ENCODE results near the gene SDR9C7.
"Not testable (repeated sequence)": the region's sequence is repeated elsewhere in the genome, so short reads cannot be mapped to it uniquely, and the experiment has no call there.

SDR9C7 gene

DNA sequence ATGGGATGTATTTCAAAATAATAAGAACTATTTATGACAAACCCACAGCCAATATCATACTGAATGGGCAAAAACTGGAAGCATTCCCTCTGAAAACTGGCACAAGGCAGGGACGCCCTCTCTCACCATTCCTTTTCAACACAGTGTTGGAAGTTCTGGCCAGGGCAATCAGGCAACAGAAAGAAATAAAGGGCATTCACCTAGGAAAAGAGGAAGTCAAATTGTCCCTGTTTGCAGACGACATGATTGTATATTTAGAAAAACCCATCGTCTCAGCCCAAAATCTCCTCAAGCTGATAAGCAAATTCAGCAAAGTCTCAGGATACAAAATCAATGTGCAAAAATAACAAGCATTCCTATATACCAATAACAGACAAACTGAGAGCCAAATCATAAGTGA is 42.3 kb downstream of the SDR9C7 start:
- not testable (repeated sequence) for H3K36me3 ChIP-seq (ENCODE audit: insufficient read depth, low read length); H3K9ac ChIP-seq (ENCODE audit: low read depth, low read length); H3K27ac ChIP-seq (ENCODE audit: low read depth, low read length); H3K27me3 ChIP-seq (ENCODE audit: insufficient read depth, low read length); H3K4me1 ChIP-seq (ENCODE audit: insufficient read depth, low read length); H3K4me3 ChIP-seq (ENCODE audit: low read length)
- 87% methylated on average over 3 of the region's 3 CpGs for WGBS
- peaks cover 12% of the 10 kb centered on the region for H3K9me3 ChIP-seq (ENCODE audit: insufficient read depth, low read depth, low read length)

DNA sequence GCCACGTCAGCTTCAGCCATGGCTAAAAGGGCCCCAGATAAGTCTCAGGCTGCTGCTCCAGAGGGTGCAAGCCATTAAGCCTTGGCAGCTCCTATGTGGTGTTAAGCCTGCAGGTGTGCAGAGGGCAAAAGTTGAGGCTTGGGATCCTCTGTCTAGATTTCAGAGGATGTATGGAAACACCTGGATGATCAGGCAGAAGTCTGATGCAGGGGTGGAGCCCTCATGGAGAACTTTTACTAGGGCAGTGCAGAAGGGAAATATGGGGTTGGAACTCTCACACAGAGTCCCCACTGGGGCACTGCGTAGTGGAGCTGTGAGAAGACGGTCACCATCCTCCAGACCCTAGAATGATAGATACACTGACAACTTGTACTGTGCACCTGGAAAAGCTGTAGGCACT is 47.9 kb downstream of the SDR9C7 start:
- H3K4me3 ChIP-seq (ENCODE audit: low read length), result no peak overlapping the region
- 50% methylated on average over 3 of the region's 3 CpGs for WGBS
- no peaks in the 10 kb centered on the region for H3K36me3 ChIP-seq (ENCODE audit: insufficient read depth, low read length)
- peaks cover 45% of the 10 kb centered on the region for H3K9me3 ChIP-seq (ENCODE audit: insufficient read depth, low read depth, low read length)
- H3K27ac ChIP-seq (ENCODE audit: low read depth, low read length), result no peak overlapping the region
- no peaks in the 10 kb centered on the region for H3K27me3 ChIP-seq (ENCODE audit: insufficient read depth, low read length)
- no peak overlapping the region for H3K9ac ChIP-seq (ENCODE audit: low read depth, low read length)
- no peaks in the 10 kb centered on the region for H3K4me1 ChIP-seq (ENCODE audit: insufficient read depth, low read length)

DNA sequence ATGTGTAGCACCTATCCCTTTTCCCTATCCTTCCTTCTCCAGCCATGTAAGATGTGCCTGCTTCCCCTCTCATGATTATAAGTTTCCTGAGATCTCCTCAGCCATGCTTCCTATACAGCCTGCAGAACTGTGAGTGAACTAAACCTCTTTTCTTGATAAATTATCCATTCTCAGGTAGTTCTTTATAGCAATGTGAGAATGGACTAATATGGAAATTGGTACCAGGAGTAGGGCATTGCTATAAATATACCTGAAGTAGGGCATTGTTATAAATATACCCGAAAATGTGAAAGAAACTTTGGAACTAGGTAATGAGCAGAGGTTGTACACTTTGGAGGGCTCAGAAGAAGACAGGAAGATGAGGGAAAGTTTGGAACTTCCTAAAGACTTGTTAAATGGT is 48.9 kb downstream of the SDR9C7 start:
- Histone ChIP-seq H3K27me3 (ENCODE audit: insufficient read depth, low read length) (no peaks in the 10 kb centered on the region), H3K27ac (ENCODE audit: low read depth, low read length) (no peak overlapping the region), H3K9me3 (ENCODE audit: insufficient read depth, low read depth, low read length) (peaks cover 49% of the 10 kb centered on the region), H3K4me1 (ENCODE audit: insufficient read depth, low read length) (no peaks in the 10 kb centered on the region), H3K36me3 (ENCODE audit: insufficient read depth, low read length) (no peaks in the 10 kb centered on the region), H3K4me3 (ENCODE audit: low read length) (no peak overlapping the region), H3K9ac (ENCODE audit: low read depth, low read length) (no peak overlapping the region)
- WGBS, result 89% methylated on average over 1 of the region's 1 CpG

DNA sequence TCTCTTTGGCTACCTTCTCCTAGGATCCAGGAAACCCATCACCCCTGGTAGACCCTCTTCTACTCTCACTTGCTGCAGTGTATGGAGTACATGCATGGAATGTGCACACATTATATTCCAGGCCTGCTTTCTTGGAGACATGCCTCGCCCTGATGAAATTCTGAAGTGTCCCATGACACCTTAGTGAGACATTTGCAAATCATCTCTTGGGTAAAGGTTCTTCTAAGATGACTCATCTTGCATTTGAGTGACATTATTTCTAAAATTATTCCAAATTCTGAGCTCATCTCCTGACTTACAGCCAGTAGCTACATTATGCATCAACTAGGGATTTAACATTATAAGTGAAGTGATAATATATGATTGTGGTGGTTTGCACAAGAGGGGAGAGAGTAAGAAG is 49.8 kb downstream of the SDR9C7 start:
- WGBS, result 92% methylated on average over 1 of the region's 1 CpG
- H3K9me3 ChIP-seq (ENCODE audit: insufficient read depth, low read depth, low read length), result peaks cover 52% of the 10 kb centered on the region
- H3K36me3 ChIP-seq (ENCODE audit: insufficient read depth, low read length), result no peaks in the 10 kb centered on the region
- no peak overlapping the region for H3K27ac ChIP-seq (ENCODE audit: low read depth, low read length)
- H3K9ac ChIP-seq (ENCODE audit: low read depth, low read length), result no peak overlapping the region
- no peaks in the 10 kb centered on the region for H3K4me1 ChIP-seq (ENCODE audit: insufficient read depth, low read length)
- H3K4me3 ChIP-seq (ENCODE audit: low read length), result no peak overlapping the region
- H3K27me3 ChIP-seq (ENCODE audit: insufficient read depth, low read length), result no peaks in the 10 kb centered on the region

DNA sequence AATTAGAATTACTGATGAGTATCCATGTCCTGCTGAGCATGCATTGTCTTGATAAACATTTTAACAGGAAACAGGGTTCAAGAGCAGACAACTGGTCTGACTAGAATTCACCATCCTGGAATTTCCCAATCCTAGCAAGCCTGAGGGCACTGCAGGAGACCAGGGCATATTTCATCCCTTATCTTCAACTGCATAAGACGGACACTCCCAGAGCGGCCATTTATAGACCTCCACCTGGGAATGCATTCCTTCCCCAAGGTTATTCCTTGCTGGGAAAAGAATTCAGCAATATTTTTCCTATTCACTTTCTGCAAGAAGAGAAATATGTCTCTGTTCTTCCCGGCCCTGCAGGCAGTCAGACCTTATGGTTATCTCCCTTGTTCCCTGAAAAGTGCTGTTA is 51.8 kb downstream of the SDR9C7 start:
- not testable (repeated sequence) for H3K4me3 ChIP-seq (ENCODE audit: low read length); H3K27ac ChIP-seq (ENCODE audit: low read depth, low read length); H3K27me3 ChIP-seq (ENCODE audit: insufficient read depth, low read length); H3K9ac ChIP-seq (ENCODE audit: low read depth, low read length); H3K4me1 ChIP-seq (ENCODE audit: insufficient read depth, low read length); H3K36me3 ChIP-seq (ENCODE audit: insufficient read depth, low read length)
- 87% methylated on average over 3 of the region's 3 CpGs for WGBS
- peaks cover 45% of the 10 kb centered on the region for H3K9me3 ChIP-seq (ENCODE audit: insufficient read depth, low read depth, low read length)

DNA sequence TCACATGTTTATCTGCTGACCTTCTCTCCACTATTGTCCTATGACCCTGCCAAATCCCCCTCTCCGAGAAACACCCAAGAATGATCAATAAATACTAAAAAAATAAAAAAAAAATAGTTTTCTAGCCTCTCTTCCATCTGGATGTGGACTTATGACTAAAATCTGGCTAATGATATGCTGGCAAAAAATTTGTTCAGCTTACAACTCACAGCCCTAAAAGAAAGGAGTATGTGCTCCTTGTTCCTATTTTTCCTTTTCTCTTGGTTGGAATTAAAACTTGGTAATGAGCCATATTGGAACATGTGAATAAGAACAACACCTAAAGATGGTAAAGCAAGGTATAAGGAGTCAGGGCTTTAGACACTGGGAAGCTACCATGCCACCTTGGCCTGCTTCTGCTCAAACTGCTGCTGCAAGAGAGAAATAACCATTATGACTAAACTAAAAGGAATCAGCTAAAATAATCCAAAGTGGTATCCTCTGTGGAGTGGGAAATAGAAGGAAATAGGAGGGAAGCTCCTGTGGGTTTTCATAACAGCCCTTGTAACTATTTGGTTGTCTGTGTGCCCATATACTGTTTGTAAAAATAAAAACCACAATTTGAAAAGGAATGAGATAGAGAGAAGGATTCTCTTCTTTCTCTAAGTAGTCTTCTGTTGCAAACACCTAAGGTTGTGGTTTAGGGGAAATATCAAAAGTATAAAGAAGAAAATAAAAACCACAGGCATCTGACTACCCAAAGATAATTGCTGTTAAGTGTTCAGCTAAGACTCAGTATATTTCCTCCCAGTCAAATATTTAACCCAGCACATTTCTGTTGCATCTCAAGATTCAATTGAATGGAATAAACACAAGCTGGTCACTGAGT is 53.8 kb downstream of the SDR9C7 start:
- peaks cover 34% of the 10 kb centered on the region for H3K9me3 ChIP-seq (ENCODE audit: insufficient read depth, low read depth, low read length)
- WGBS, result no CpG with 5 or more reads among the region's 1 CpG
- H3K4me1 ChIP-seq (ENCODE audit: insufficient read depth, low read length), result 0 out of 2 replicates have a peak, but pooled peaks cover 1% of the 10 kb centered on the region
- no peak overlapping the region for H3K27ac ChIP-seq (ENCODE audit: low read depth, low read length)
- no peaks in the 10 kb centered on the region for H3K27me3 ChIP-seq (ENCODE audit: insufficient read depth, low read length)
- no peaks in the 10 kb centered on the region for H3K36me3 ChIP-seq (ENCODE audit: insufficient read depth, low read length)
- no peak overlapping the region for H3K4me3 ChIP-seq (ENCODE audit: low read length)
- no peak overlapping the region for H3K9ac ChIP-seq (ENCODE audit: low read depth, low read length)

DNA sequence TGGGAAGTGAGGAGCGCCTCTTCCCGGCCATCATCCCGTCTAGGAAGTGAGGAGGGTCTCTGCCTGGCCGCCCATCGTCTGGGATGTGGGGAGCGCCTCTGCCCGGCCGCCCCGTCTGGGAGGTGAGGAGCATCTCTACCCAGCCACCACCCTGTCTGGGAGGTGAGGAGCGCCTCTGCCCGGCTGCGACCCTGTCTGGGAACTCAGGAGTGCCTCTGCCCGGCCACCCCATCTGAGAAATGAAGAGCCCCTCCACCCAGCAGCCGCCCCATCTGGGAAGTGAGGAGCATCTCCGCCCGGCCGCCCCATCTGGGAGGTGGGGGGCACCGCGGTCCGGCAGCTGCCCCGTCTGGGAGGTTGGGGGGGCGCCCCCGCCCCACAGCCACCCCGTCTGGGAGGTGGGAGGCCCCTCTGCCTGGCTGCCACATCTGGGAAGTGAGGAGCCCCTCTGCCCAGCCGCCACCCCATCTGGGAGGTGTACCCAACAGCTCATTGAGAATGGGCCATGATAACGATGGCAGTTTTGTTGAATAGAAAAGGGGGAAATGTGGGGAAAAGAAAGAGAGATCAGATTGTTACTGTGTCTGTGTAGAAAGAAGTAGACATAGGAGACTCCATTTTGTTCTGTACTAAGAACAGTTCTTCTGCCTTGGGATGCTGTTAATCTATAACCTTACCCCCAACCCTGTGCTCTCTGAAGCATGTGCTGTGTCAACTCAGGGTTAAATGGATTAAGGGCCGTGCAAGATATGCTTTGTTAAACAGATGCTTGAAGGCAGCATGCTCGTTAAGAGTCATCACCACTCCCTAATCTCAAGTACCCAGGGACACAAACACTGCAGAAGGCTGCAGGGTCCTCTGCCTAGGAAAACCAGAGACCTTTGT is 54.7 kb downstream of the SDR9C7 start:
- H3K9me3 ChIP-seq (ENCODE audit: insufficient read depth, low read depth, low read length), result peaks cover 30% of the 10 kb centered on the region
- H3K27ac ChIP-seq (ENCODE audit: low read depth, low read length); H3K36me3 ChIP-seq (ENCODE audit: insufficient read depth, low read length); H3K4me1 ChIP-seq (ENCODE audit: insufficient read depth, low read length); H3K27me3 ChIP-seq (ENCODE audit: insufficient read depth, low read length); H3K9ac ChIP-seq (ENCODE audit: low read depth, low read length); H3K4me3 ChIP-seq (ENCODE audit: low read length): not testable (repeated sequence)
- WGBS, result 87% methylated on average over 26 of the region's 28 CpGs

DNA sequence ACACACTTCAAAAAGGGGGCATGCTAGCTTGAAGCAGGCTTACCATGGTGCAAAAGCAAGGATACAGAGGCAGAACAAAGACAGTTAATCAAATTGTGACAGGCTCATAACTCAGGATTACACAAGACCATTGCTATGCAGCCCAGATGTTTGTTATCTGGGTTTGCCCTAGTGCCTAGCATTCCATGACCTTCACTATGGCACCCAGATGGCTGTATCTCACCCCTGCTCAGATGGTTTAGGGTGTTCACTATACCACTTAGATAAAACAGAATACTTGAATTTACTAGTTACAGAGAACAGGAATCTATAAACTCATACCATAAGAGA is 56.2 kb downstream of the SDR9C7 start:
- Histone ChIP-seq H3K9me3 (ENCODE audit: insufficient read depth, low read depth, low read length) (peaks cover 22% of the 10 kb centered on the region), H3K27me3 (ENCODE audit: insufficient read depth, low read length) (no peaks in the 10 kb centered on the region), H3K9ac (ENCODE audit: low read depth, low read length) (no peak overlapping the region), H3K4me1 (ENCODE audit: insufficient read depth, low read length) (0 out of 2 replicates have a peak, but pooled peaks cover 6% of the 10 kb centered on the region), H3K4me3 (ENCODE audit: low read length) (no peak overlapping the region), H3K36me3 (ENCODE audit: insufficient read depth, low read length) (no peaks in the 10 kb centered on the region), H3K27ac (ENCODE audit: low read depth, low read length) (no peak overlapping the region)

DNA sequence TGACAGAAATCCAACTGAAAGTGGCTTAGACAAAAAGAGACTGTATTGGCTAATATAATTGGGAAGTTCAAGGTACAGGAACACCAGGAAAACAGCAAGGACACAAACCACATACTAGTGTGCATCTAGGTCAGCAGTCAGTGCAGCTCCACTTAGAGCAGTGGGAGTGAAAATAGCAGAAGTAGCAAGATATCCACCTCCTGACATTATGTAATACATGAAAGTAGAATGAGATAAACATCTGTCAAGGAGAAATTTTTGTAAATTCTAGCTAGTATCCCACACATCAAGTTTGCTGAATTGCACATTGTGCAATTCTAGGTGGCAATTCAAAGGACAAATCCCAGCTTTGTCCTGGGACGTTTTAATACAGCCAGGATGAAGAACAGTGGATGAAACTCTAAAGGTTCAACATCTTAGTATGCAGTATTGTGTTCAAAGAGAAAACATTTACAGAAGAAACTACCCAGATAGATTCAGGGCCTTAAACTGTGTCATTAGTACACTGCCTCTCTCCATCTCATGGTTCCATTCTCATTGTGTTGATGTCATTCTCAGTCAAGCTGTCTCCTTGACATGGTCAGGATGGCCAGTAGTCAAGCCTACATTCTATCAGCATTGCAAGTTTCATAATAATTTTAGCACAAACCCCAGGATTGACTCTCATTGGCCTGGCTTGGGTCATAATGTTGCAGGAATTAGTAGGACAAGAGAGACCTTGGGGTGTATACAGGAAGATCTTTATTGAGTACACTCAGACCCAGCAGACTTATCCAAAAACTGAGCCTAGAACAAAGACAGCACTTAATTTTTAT is 56.8 kb downstream of the SDR9C7 start:
- H3K27ac ChIP-seq (ENCODE audit: low read depth, low read length), result no peak overlapping the region
- 88% methylated on average over 1 of the region's 1 CpG for WGBS

DNA sequence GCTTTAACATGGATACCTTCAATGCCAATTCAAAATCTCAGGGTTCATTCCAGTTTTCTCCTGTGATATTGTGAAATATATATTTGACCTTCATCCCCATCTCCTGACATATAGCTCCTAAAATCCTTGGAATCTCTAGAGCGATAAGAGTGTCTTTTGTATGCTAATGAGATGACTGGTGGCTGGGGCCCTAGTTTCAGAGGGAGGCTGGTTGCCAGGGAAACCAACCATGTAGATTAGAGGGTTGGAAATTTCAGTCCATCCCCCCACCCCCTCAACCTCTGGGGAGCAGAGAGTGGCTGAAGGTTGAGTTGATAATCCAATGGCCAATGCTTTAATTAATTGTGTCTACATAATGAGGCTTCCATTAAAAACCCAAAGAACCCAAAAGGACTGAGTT is 59.4 kb downstream of the SDR9C7 start:
- Histone ChIP-seq H3K4me3 (ENCODE audit: low read length) (no peak overlapping the region), H3K4me1 (ENCODE audit: insufficient read depth, low read length) (0 out of 2 replicates have a peak, but pooled peaks cover 6% of the 10 kb centered on the region), H3K27me3 (ENCODE audit: insufficient read depth, low read length) (no peaks in the 10 kb centered on the region), H3K9me3 (ENCODE audit: insufficient read depth, low read depth, low read length) (peaks cover 6% of the 10 kb centered on the region; the same call in 1 of the 2 replicates), H3K36me3 (ENCODE audit: insufficient read depth, low read length) (no peaks in the 10 kb centered on the region), H3K9ac (ENCODE audit: low read depth, low read length) (no peak overlapping the region), H3K27ac (ENCODE audit: low read depth, low read length) (no peak overlapping the region)
- no CpG with 5 or more reads among the region's 1 CpG for WGBS

More for the DNA sequence above, 56.8 kb downstream of the SDR9C7 start:
- H3K27me3 ChIP-seq (ENCODE audit: insufficient read depth, low read length), result no peaks in the 10 kb centered on the region
- H3K9me3 ChIP-seq (ENCODE audit: insufficient read depth, low read depth, low read length), result peaks cover 19% of the 10 kb centered on the region
- no peaks in the 10 kb centered on the region for H3K36me3 ChIP-seq (ENCODE audit: insufficient read depth, low read length)
- no peak overlapping the region for H3K4me3 ChIP-seq (ENCODE audit: low read length)
- no peak overlapping the region for H3K9ac ChIP-seq (ENCODE audit: low read depth, low read length)
- 0 out of 2 replicates have a peak, but pooled peaks cover 6% of the 10 kb centered on the region for H3K4me1 ChIP-seq (ENCODE audit: insufficient read depth, low read length)

DNA sequence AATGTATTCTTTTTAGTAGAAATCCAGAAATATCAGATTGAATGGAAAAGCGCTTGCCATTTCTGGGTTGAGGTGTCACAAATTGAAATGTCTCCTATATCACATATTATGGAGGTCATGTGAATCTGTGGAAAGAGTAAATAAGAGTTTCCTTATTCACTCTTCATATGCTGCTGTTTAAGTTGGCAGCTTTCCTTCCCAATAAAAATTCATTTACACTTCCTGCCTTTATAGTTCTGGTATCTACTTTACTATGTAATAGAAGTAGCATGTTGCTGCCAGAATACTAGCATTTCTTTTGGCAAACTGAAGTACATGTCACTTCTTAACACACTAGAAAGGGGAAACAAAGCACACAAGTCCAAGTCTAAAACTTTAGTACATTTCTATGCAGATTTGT is 60.8 kb downstream of the SDR9C7 start:
- no peak overlapping the region for H3K4me3 ChIP-seq (ENCODE audit: low read length)
- WGBS, result no CpG with 5 or more reads among the region's 1 CpG
- H3K4me1 ChIP-seq (ENCODE audit: insufficient read depth, low read length), result 0 out of 2 replicates have a peak, but pooled peaks cover 6% of the 10 kb centered on the region
- H3K9me3 ChIP-seq (ENCODE audit: insufficient read depth, low read depth, low read length), result peaks cover 15% of the 10 kb centered on the region; the same call in 1 of the 2 replicates
- H3K27me3 ChIP-seq (ENCODE audit: insufficient read depth, low read length), result no peaks in the 10 kb centered on the region
- H3K9ac ChIP-seq (ENCODE audit: low read depth, low read length), result no peak overlapping the region
- H3K36me3 ChIP-seq (ENCODE audit: insufficient read depth, low read length), result no peaks in the 10 kb centered on the region
- no peak overlapping the region for H3K27ac ChIP-seq (ENCODE audit: low read depth, low read length)
